HG03045 (cell line): ENCODE results near the gene CBR3.
"Not testable (repeated sequence)": the region's sequence is repeated elsewhere in the genome, so short reads cannot be mapped to it uniquely, and the experiment has no call there.

ENCODE experiments used
- ATAC-seq: cut with Tn5 transposase; IDR thresholded peaks from one replicate; pipeline ENCODE4 v1.9.1; 2021; ENCODE audit warnings: mild to moderate bottlenecking, moderate library complexity; ENCODE audit not compliant: unreplicated experiment

CBR3 gene

GRCh38 chr21:36117286-36117741 is 17.6 kb upstream of the CBR3 start:
- ATAC-seq: no peak

GRCh38 chr21:36120304-36120888 is 14.5 kb upstream of the CBR3 start:
- ATAC-seq: no peak

GRCh38 chr21:36122977-36123376 is 11.9 kb upstream of the CBR3 start:
- no peak for ATAC-seq

GRCh38 chr21:36124395-36124794 is 10.5 kb upstream of the CBR3 start:
- no peak for ATAC-seq

- no peak for ATAC-seq
Observed at GRCh38 chr21:36125512-36126207, 9.2 kb upstream of the CBR3 start.

- ATAC-seq: no peak
Observed at GRCh38 chr21:36126208-36126565, 8.7 kb upstream of the CBR3 start.

- no peak for ATAC-seq
Observed at GRCh38 chr21:36126621-36127110, 8.2 kb upstream of the CBR3 start.

- ATAC-seq: no peak
Observed at GRCh38 chr21:36127250-36127904, 7.5 kb upstream of the CBR3 start.

GRCh38 chr21:36127977-36128376 is 6.9 kb upstream of the CBR3 start:
- no peak for ATAC-seq

- ATAC-seq: no peak
Observed at GRCh38 chr21:36129219-36129618, 5.7 kb upstream of the CBR3 start.

GRCh38 chr21:36130414-36130762 is 4.5 kb upstream of the CBR3 start:
- not testable (repeated sequence) for ATAC-seq

GRCh38 chr21:36130839-36131238 is 4.0 kb upstream of the CBR3 start:
- not testable (repeated sequence) for ATAC-seq

- no peak for ATAC-seq
Observed at GRCh38 chr21:36132696-36133095, 2.2 kb upstream of the CBR3 start.

GRCh38 chr21:36135391-36136102 is 668 bp downstream of the CBR3 start:
- ATAC-seq: no peak

GRCh38 chr21:36139791-36140190 is 4.9 kb downstream of the CBR3 start:
- not testable (repeated sequence) for ATAC-seq

GRCh38 chr21:36141513-36141925 is 6.6 kb downstream of the CBR3 start:
- ATAC-seq: peak; percentile 91

GRCh38 chr21:36144233-36144632 is 9.4 kb downstream of the CBR3 start:
- not testable (repeated sequence) for ATAC-seq

GRCh38 chr21:36145259-36145658 is 10.4 kb downstream of the CBR3 start:
- no peak for ATAC-seq

GRCh38 chr21:36147911-36148310 is 13.0 kb downstream of the CBR3 start:
- ATAC-seq: no peak

GRCh38 chr21:36148886-36149285 is 14.0 kb downstream of the CBR3 start:
- ATAC-seq: no peak
